Epithelial cell of esophagus (primary cell): ENCODE measurements around the gene VGLL1.
A peak's percentile ranks its signal among the peaks of the same experiment; 100 is the strongest.

ENCODE experiments used
- DNase-seq: peaks from one replicate; pipeline ENCODE4 v3.0.0; 2010; ENCODE audit warnings: low read depth
- H3K4me3 ChIP-seq: 2 replicates; pipeline ENCODE4 v1.5.1; 2011; ENCODE audit warnings: mild to moderate bottlenecking, low read length, control low read depth
- TF ChIP-seq, protein P1 (sequence below): IDR thresholded peaks from 2 replicates; pipeline ENCODE4 v1.5.1; 2011; ENCODE audit warnings: low read depth, mild to moderate bottlenecking, low read length, control low read depth, inconsistent platforms; ENCODE audit not compliant: insufficient read depth; ENCODE audit errors: missing control alignments

VGLL1 gene

DNA sequence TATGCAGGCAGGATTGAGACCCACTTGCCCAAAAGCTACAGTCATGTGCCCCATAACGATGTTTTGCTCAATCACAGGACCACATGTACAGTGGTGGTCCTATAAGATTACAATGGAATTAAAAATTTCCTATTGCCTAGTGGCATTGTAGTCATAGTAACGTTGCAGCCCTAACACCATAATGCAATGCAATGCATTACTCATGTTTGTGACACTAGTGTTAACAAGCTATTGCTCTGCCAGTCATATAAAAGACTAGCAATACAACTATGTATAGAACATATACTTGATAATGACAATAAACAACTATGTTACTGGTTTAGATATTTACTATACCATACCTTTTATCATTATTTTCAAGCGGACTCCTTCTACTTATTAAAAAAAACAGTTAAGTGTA is 50.6 kb downstream of the VGLL1 start:
- TF ChIP-seq, protein P1, sequence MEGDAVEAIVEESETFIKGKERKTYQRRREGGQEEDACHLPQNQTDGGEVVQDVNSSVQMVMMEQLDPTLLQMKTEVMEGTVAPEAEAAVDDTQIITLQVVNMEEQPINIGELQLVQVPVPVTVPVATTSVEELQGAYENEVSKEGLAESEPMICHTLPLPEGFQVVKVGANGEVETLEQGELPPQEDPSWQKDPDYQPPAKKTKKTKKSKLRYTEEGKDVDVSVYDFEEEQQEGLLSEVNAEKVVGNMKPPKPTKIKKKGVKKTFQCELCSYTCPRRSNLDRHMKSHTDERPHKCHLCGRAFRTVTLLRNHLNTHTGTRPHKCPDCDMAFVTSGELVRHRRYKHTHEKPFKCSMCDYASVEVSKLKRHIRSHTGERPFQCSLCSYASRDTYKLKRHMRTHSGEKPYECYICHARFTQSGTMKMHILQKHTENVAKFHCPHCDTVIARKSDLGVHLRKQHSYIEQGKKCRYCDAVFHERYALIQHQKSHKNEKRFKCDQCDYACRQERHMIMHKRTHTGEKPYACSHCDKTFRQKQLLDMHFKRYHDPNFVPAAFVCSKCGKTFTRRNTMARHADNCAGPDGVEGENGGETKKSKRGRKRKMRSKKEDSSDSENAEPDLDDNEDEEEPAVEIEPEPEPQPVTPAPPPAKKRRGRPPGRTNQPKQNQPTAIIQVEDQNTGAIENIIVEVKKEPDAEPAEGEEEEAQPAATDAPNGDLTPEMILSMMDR = no peak
- DNase-seq = peak; percentile 41
- no peak overlapping the region for H3K4me3 ChIP-seq

DNA sequence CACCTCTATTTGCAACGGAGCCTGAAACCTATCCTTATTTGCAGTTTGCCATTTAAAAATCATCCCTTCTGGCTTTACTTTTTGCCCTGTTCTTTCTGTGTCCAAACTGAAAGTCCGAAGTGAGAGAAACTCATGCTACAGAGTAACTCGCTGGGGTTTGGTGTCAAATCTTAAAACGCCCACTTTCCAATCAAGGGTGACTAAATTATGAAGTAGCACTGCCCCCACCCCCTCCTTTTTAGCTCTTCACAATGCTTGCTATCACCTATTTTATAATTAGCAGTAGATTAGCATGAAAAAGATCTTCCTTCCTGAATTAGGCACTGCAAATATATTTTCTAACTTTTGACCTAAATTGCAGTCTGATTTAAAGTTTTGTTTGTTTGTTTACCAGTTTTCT is 52.5 kb downstream of the VGLL1 start:
- TF ChIP-seq, protein P1 = no peak
- H3K4me3 ChIP-seq = no peak overlapping the region
- DNase-seq = no peak

- DNase-seq = no peak
- TF ChIP-seq, protein P1 = no peak
These were observed 53.2 kb downstream of the VGLL1 start for GRCh38 chrX:136585262-136585661.

DNA sequence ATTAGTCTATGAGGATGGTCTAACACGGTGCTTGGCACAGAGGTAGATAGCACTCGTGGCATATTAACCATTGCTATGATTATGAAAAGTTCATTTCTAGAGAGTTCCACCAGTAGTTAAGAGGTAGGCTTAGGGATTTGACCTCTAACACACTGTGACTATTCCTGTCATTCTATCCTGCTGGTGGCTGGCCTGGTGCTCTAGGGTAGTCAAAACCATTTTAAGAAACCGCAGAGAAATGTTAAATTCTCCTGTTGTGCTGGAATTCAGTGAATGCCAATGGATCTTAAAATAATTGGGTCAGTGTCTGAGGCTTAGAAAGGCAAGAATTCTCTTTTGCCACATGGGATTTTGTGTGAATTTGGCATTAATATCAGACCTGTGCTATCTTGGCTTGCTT is 53.9 kb downstream of the VGLL1 start:
- TF ChIP-seq, protein P1 = no peak
- no peak for DNase-seq
- H3K4me3 ChIP-seq = no peak overlapping the region

More at GRCh38 chrX:136585262-136585661, 53.2 kb downstream of the VGLL1 start:
- H3K4me3 ChIP-seq = no peak overlapping the region

DNA sequence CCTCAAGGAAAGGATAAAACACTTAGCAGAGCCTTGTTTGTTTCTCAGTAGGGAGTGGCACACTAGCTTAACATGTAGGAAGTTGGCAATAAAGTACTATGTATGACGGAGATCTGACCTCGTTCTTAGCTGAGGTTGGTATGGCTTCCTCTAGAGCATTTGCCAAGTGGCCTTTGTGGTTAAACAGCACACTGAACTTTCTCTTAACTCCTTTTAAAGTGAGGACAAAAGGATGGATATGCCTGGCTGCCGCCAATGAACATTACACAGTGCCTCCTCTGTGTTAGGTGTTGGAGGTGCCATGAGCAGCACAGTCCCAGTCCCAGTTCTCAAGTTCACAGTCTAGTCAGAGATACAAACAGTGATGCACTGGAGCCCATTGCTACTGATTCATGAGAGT is 54.4 kb downstream of the VGLL1 start:
- DNase-seq = peak; percentile 13
- H3K4me3 ChIP-seq = no peak overlapping the region
- TF ChIP-seq, protein P1 = no peak

DNA sequence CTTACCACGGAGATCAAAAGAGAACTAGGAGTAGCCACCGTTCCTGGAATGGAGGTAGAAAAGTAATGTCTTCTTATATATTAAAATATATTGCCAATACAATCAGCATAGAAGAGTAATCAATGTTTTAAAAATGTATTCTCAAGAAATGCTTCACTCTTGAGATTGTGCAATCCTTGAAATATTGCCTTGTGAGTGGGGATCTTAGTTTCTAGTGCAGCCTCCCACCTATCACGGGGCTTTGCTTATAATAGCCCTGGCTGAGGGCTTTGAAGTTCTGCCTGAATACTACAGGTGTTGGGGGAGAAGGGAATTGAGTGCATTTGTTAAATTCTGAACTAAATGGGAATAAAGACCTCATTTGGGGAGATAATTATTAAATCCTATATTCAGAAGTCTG is 55.5 kb downstream of the VGLL1 start:
- DNase-seq = no peak
- TF ChIP-seq, protein P1 = no peak
- H3K4me3 ChIP-seq = no peak overlapping the region

- TF ChIP-seq, protein P1 = no peak
- peak; percentile 57 for DNase-seq
- no peak overlapping the region for H3K4me3 ChIP-seq
These were observed 56.0 kb downstream of the VGLL1 start for GRCh38 chrX:136588036-136588435.
